Cardiac fibroblast (primary cell): ENCODE data around the gene ABCC8.

ENCODE experiments used
- DNase-seq, 2 donors: peaks; one replicate each; pipeline versions ENCODE4 v3.0.0 to v3.0.0-alpha.2; 2010; ENCODE audit warnings: low read depth in 2 of 2
- H3K4me3 ChIP-seq, 2 donors: replicated peaks in 1 of 2; 1 replicate in 1 of 2; 2 replicates in 1 of 2; pipeline ENCODE4 v1.5.1; 2011; ENCODE audit warnings: low read depth in 2 of 2, low read length in 2 of 2, mild to moderate bottlenecking in 2 of 2, moderate library complexity in 1 of 2
- CTCF ChIP-seq: IDR thresholded peaks from one replicate; pipeline ENCODE4 v1.5.1; 2011; ENCODE audit warnings: low read depth, mild to moderate bottlenecking, low read length, inconsistent platforms

The ABCC8 gene

GRCh38 chr11:17476317-17477083 is at the start of gene ABCC8:
ABCC8 (minus strand) TSS chr11:17476845; CDS start chr11:17476776, 69 bp downstream.
- no peak for DNase-seq
- H3K4me3 ChIP-seq, result no peak within 1 kb of the TSS
- TF ChIP-seq CTCF, result no peak

- peak in 1 of 2 donors; percentile 62 for DNase-seq
- H3K4me3 ChIP-seq, result no peak overlapping the region
- no peak for TF ChIP-seq CTCF
Measured at GRCh38 chr11:17526326-17526725, 49.7 kb upstream of the ABCC8 start.

GRCh38 chr11:17525570-17525969 is 48.9 kb upstream of the ABCC8 start:
- TF ChIP-seq CTCF, result no peak
- H3K4me3 ChIP-seq, result no peak overlapping the region

GRCh38 chr11:17524221-17524620 is 47.6 kb upstream of the ABCC8 start:
- no peak for DNase-seq
- no peak for TF ChIP-seq CTCF
- no peak overlapping the region for H3K4me3 ChIP-seq

More at GRCh38 chr11:17525570-17525969, 48.9 kb upstream of the ABCC8 start:
- DNase-seq, result no peak

GRCh38 chr11:17522655-17523054 is 46.0 kb upstream of the ABCC8 start:
- DNase-seq, result no peak
- no peak for TF ChIP-seq CTCF

GRCh38 chr11:17521106-17521900 is 44.7 kb upstream of the ABCC8 start:
- TF ChIP-seq CTCF, result no peak
- H3K4me3 ChIP-seq, result no peak overlapping the region
- no peak for DNase-seq

More at GRCh38 chr11:17522655-17523054, 46.0 kb upstream of the ABCC8 start:
- H3K4me3 ChIP-seq, result no peak overlapping the region
